Stimulated activated CD8-positive, alpha-beta memory T cell treated with anti-CD3 and anti-CD28 coated beads, Interleukin-7, amount 100 ng/mL, for 1 hour (primary cell): ENCODE measurements around the gene QDPR.
"Not testable (repeated sequence)": the region's sequence is repeated elsewhere in the genome, so short reads cannot be mapped to it uniquely, and the experiment has no call there.

Source experiments
- DNase-seq, 2 donors: peaks; one replicate each; pipeline ENCODE4 v3.0.0-alpha.2; 2020; ENCODE audit warnings: low read depth in 2 of 2

Gene QDPR

GRCh38 chr4:17511950-17512795 is at the start of gene QDPR:
QDPR (minus strand) TSS chr4:17512090; CDS start chr4:17512054, 36 bp downstream.
- DNase-seq: peak; percentile 35 to 44

DNA sequence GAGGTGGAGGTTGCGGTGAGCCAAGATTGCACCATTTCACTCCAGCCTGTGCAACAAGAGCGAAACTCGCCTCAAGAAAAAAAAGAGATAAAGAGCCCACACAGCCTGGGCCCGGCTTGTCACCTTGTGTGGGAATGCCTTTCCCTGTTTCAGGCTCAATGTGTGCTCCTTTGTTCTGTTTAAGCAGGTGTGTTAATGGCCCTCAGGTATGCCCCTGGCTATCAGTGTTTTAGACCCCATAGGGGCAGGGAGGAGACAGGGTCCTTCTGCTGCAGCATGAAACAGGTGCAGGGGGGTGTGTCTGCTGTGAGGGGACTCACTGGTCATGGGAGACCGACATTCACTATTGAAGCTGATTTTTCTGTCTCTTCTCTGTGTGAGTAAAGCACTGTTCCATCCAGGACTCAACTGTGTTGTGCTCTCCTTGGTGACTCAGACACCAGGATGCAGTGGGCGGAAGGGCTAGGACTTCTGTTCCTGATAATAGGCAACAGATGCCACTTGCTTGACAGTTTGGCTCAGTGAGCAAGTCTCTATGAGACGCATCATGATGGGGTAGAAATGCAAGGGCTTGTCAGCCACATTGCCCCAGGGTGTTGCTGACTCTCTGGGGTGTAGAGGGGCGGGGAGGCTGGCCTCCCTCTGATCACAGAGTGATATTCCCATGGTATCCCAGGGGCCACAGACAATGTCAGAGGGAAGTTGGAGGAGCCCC is 49.5 kb upstream of the QDPR start:
- DNase-seq: no peak

- no peak for DNase-seq
Measured at GRCh38 chr4:17560065-17560673, 48.3 kb upstream of the QDPR start.

DNA sequence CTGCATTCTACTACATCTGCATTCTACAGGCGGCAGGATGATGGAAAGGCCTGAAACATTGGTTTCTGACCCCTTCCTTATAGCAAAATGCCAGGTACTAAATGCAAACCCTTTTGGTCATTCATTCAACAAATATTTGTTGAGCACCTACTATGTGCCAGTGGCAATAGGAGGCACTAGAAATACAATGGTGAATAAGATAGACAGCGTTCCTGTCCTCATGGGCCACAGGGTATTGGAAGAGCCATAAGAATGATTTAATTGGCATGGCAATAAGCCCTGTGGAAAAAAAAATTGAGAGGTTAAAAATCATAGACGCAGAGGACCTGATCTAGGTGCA is 47.8 kb upstream of the QDPR start:
- no peak for DNase-seq

- no peak for DNase-seq
Measured at GRCh38 chr4:17558941-17559708, 47.2 kb upstream of the QDPR start.

DNA sequence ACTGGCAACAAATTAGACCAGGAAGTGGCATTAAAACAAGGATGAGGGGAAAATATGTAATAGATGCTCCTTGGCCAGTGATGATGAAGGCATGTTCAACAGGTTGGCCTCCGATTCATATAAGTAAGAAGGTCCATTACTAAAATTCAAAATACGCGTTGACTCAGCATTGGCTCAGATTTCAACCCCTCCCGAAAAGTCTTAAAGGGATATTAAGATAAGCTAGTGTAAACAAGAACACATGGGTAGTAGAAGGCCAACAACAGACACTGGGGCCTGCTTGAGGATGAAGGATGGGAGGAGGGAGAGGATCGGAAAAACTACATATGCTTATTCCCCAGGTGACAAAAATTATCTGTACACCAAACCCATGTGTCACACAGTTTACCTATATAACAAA is 46.0 kb upstream of the QDPR start:
- DNase-seq: no peak

DNA sequence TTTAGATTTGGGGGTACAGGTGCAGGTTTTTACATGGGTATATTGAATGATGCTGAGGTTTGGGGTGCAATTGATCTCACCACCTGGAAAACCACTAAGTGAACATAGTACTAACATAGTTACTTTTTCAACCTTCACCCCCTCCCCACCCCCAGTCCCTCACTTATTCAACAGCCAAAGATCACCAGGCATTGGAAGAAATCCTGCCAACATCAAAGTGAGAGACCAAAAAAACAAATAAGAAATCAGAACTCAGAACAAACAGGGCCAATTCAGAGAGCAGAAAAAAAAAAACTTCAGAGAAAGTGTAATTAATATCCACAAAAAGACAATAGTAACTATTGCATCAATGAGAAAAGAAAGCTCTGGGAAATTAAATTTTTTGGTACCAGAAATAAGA is 44.6 kb upstream of the QDPR start:
- DNase-seq: no peak

GRCh38 chr4:17554568-17554967 is 42.7 kb upstream of the QDPR start:
- no peak for DNase-seq

DNA sequence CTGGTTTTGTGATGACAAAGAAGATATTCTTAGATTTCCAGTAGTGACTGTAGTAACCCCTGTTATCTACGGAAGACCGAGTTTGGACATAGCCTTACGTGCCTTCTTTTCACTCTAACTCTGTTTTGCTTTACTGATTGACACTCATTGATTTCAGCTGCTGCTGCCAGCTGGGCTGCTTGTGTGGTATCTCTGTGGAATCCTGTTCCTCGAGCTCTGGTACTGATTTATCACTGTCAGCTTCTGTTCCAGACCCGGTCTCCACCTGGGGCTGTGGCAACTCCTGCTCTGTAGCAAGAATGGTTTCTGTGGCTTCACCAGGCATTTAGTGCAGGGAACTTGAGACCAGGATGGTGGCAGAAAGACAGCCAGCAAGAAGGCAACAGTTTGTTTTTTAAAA is 40.5 kb upstream of the QDPR start:
- DNase-seq: no peak

- DNase-seq: no peak
Measured at GRCh38 chr4:17550549-17550948, 38.7 kb upstream of the QDPR start.

GRCh38 chr4:17546678-17547077 is 34.8 kb upstream of the QDPR start:
- DNase-seq: no peak

- DNase-seq: no peak
Measured at GRCh38 chr4:17546222-17546621, 34.3 kb upstream of the QDPR start.

DNA sequence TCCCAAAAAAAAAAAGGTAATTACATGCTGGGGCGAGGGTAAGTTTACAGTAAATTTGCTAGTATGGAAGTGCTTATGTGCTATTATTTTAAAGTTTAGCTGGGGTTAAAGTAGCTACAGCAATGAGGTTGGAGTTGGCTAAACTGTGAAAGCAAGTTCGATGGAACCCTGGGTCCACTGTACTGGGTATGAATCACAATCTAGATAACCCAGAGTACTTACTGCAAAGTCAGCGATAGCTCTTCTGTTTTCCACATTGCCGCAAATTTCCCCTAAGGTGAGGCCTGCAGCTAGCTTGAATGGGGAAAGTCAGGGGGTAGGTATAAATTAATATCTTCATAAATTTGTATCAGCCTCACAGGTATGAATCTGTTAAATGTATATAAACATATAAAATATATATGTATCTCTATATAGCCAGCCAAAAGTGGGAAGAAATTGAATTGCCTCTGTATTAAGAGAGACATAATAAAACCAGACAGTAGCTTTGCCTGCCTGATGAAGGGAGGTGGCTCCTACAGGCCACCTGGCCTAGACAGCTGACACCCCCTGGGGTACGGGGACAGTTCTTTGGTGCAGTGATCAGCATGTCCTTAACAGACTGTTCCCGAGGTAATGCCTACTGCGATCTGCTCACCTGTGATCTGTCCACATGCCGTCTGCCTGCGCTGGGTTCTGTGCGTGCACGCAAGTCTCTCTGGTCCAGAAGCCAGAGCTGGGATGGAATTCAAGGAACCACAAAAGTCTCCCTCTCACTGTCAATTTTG is 33.7 kb upstream of the QDPR start:
- DNase-seq: no peak

DNA sequence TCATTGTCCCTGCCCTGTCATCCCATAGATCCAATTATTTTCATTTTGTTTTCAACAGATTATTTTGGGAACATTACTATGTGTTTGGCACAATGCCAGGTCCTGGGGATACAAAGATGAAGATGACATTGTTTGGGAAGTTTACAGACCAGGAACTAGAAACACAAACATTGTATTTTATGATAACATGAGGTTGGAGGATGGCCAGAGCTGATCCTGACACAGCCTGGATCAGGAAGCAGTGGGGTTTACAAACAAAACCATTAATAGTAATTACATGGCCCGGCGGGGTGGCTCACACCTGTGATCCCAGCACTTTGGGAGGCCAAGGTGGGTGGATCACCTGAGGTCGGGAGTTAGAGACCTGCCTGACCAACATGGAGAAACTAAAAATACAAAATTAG is 32.9 kb upstream of the QDPR start:
- no peak for DNase-seq

GRCh38 chr4:17544205-17544604 is 32.3 kb upstream of the QDPR start:
- no peak for DNase-seq

DNA sequence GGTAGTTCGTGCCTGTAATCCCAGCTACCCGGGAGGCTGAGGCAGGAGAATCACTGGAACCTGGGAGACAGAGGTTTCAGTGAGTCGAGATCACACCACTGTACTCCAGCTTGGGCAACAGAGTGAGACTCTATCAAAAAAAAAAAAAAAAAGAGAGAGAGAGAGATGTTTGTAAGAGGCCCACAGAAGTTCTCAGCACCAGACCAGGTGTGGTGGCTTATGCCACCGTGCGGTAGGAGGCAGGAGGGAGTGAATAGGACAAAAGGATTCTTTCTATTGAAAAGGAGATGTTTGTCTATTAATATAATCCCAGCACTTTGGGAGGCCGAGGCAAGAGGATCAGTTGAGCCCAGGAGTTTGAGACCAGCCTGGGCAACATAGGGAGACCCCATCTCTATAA is 25.2 kb upstream of the QDPR start:
- not testable (repeated sequence) for DNase-seq

- DNase-seq: no peak
Measured at GRCh38 chr4:17535906-17536305, 24.0 kb upstream of the QDPR start.

DNA sequence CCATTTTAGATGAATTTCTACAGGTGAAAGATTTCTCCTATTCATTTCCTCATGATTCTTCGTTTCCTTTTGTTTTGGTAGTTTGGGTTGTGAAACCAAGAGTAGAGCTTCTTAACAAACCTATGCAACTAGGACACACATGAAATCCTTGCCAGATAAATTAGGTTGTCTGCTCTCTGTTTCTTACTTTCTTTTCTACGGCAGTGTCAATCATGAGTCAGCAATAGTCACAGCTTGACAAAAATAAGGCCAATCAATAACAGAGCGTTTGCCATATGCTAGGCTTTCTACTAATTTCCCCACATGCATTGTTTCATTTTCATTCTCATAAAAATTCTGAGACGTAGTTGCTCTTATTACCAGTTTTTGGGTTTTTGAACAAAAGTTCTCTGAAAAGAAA is 23.4 kb upstream of the QDPR start:
- DNase-seq: no peak

- DNase-seq: no peak
Measured at GRCh38 chr4:17534705-17535104, 22.8 kb upstream of the QDPR start.

DNA sequence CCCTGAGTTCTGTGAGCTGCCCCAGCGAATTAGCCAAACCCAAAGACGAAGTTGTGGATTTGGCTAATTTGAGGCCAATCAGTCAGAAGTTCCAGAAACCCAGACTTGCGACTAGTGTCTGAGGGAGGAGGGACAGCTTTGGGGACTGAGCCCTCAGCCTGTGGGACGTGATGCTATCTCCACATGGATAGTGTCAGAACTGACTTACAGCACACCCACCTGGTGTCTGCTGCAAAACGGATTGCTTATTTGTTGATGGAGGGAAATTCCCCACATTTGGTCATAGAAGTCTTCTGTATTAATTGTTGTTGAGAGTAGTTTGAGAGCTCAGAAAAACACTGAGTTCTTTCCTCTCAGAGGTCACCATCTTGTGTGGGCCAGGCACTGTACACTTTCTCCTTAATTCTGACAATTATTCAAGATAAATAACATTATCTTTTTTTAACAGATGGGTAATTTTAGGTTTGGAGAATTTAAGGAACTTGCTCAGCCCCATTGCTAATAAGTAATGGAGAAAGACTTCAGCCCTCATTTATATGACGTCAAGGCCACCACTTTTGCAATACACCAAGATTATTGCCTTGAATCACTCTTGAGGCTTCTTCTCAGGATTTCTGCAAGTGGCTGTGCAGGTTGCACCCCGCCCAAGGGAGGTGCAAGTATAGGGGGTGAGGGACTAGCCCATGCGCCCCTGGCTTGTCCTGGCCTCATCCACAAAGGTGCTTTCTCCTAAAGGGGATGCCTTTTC is 19.8 kb upstream of the QDPR start:
- no peak for DNase-seq
